ENCODE results near the gene MCRIP2. TPM values are rescaled to one million over a fixed set of nuclear protein-coding genes. Genes with fewer than 3 reads are reported as not detected.

The MCRIP2 gene
- total and polyA plus RNA-seq, 9 of the 15 experiments (the other 6 are each of a cell fraction or from before 2014, with no cell fraction given), result 0.80 to 120 (median 35.2) TPM

GRCh38 chr16:642189-643049 lies 791 bp downstream of the MCRIP2 start (continued):
- TF ChIP-seq HMG20B (CRISPR knock-in tag; IDR thresholded peaks at IDR 0.05), result no peak
- TF ChIP-seq, protein P1, sequence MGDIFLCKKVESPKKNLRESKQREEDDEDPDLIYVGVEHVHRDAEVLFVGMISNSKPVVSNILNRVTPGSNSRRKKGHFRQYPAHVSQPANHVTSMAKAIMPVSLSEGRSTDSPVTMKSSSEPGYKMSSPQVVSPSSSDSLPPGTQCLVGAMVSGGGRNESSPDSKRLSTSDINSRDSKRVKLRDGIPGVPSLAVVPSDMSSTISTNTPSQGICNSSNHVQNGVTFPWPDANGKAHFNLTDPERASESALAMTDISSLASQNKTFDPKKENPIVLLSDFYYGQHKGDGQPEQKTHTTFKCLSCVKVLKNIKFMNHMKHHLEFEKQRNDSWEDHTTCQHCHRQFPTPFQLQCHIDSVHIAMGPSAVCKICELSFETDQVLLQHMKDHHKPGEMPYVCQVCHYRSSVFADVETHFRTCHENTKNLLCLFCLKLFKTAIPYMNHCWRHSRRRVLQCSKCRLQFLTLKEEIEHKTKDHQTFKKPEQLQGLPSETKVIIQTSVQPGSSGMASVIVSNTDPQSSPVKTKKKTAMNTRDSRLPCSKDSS (IDR thresholded peaks at IDR 0.05; ENCODE audit: low read depth, partially characterized antibody), result no peak
- TF ChIP-seq TFAP4 (CRISPR knock-in tag; IDR thresholded peaks at IDR 0.05; ENCODE audit: borderline replicate concordance), result peak; percentile 43; the same call in 1 of the 2 replicates
- peak; percentile 46 for TF ChIP-seq CCNT2 (IDR thresholded peaks at IDR 0.05; ENCODE audit: borderline replicate concordance, extremely low read depth, insufficient read length, low read depth, low read length)
- no peak for TF ChIP-seq DEAF1 (CRISPR knock-in tag; IDR thresholded peaks at IDR 0.05)
- TF ChIP-seq PHB2 (IDR thresholded peaks at IDR 0.05; ENCODE audit: low read depth), result no peak
- TF ChIP-seq, protein P2, sequence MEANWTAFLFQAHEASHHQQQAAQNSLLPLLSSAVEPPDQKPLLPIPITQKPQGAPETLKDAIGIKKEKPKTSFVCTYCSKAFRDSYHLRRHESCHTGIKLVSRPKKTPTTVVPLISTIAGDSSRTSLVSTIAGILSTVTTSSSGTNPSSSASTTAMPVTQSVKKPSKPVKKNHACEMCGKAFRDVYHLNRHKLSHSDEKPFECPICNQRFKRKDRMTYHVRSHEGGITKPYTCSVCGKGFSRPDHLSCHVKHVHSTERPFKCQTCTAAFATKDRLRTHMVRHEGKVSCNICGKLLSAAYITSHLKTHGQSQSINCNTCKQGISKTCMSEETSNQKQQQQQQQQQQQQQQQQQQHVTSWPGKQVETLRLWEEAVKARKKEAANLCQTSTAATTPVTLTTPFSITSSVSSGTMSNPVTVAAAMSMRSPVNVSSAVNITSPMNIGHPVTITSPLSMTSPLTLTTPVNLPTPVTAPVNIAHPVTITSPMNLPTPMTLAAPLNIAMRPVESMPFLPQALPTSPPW (CRISPR knock-in tag; IDR thresholded peaks at IDR 0.05), result peak; percentile 90
- no peak for TF ChIP-seq NFE2L1 (tag; IDR thresholded peaks at IDR 0.05; ENCODE audit: borderline replicate concordance, low read depth)
- TF ChIP-seq FOXK1 (CRISPR knock-in tag; IDR thresholded peaks at IDR 0.05; ENCODE audit: borderline replicate concordance), result no peak
- TF ChIP-seq NCOA1 (IDR thresholded peaks at IDR 0.05; ENCODE audit: low read depth), result no peak
- peak; percentile 13; the same call in 1 of the 2 replicates for TF ChIP-seq HNRNPL (IDR thresholded peaks at IDR 0.05; ENCODE audit: low read depth, low read length)
- no peak for TF ChIP-seq HES1 (IDR thresholded peaks at IDR 0.05; ENCODE audit: low read depth)
- TF ChIP-seq SETDB1 (IDR thresholded peaks at IDR 0.05; ENCODE audit: low read length), result no peak
- no peak for TF ChIP-seq FOXJ2 (tag; IDR thresholded peaks at IDR 0.05)
- TF ChIP-seq L3MBTL2 (IDR thresholded peaks at IDR 0.05), result peak; percentile 89
- TF ChIP-seq MTA3 (IDR thresholded peaks at IDR 0.05; ENCODE audit: borderline replicate concordance), result no peak; the same call in 1 of the 2 replicates
- TF ChIP-seq ZBTB5 (IDR thresholded peaks at IDR 0.05), result no peak
- TF ChIP-seq ZKSCAN3 (CRISPR knock-in tag; IDR thresholded peaks at IDR 0.05), result no peak
- no peak for TF ChIP-seq DNMT1 (IDR thresholded peaks at IDR 0.05)
